GM19238 (cell line): ENCODE measurements around the gene ADAMTS8.

Experiments
- DNase-seq: peaks from one replicate; pipeline ENCODE4 v3.0.0; 2011; ENCODE audit warnings: low spot score; ENCODE audit not compliant: insufficient read length

ADAMTS8 gene

DNA sequence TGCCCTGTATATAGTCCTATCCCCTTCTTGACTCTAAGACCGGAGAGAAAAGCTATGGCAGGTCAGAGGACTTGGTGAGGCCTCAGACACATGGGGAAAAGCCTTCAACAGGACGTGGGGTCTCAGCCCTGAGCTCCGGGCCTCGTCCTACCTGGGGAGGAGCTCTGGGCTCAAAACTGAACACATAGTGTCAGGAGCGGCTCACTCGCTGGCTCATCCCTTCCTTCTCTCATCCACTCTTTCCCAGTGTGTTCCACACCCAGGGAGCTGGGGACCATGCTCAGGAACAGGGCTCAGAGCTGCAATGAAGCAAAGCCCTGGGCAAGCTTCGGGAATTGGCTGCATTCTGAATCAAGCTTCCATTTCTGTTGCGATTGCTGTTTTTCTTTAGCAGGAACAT is 34.5 kb upstream of the ADAMTS8 start:
- DNase-seq, result no peak

DNA sequence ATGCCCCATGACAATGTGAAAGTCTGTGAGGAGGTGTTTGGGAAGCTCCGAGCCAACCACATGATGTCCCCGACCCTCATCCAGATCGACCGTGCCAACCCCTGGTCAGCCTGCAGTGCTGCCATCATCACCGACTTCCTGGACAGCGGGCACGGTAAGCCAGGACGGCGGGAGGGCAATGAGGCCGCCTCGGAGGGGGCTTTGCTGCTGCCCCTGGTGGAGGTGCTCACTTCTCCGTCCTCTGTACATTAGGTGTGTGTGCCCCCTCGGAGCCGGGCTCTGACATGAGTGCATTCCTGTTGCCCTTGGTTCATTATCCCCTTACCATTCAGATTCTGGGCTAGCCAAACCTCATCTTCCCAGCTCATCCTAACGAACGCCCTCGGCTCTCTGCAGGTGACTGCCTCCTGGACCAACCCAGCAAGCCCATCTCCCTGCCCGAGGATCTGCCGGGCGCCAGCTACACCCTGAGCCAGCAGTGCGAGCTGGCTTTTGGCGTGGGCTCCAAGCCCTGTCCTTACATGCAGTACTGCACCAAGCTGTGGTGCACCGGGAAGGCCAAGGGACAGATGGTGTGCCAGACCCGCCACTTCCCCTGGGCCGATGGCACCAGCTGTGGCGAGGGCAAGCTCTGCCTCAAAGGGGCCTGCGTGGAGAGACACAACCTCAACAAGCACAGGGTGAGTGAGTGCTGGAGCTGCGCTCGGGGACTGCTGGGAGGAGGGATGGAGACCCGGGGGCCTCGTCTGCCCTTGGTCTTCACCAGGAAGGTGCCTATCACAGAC is 33.9 kb upstream of the ADAMTS8 start:
- DNase-seq, result no peak

DNA sequence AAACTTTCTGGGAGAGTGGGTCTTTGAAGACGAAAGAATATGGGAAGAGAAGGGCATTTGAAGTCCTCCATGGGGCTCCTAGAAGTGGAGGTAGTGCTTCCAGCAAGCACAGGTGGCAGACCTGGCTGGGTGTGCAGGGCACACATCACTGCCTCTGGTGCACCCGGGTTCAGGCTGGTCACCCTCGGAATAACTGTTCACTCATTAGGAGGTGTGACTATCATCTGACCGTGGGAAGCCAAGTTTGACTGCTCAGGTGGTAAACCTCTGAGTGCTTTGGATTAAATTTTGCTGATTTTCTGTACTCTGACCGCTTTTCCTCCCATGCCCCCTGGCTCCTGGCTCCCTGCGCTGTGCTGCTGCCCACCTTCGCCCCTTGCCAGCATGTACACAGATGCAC is 31.1 kb upstream of the ADAMTS8 start:
- DNase-seq, result no peak

DNA sequence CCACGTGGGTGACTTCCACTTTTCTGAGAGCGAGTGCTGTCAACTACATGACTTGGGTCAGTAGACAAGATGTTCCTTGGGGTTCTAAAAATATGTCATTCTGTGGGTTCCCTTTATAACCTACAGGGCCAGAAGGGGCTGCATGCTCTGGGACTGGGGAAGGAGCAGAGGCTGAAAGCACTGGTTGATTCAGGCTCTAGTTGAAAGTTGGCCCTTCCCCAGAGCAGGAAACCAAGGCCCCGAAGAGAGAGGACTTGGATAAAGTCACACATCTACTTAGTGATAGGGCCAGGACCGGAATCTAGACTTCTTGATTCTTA is 30.0 kb upstream of the ADAMTS8 start:
- DNase-seq, result no peak

DNA sequence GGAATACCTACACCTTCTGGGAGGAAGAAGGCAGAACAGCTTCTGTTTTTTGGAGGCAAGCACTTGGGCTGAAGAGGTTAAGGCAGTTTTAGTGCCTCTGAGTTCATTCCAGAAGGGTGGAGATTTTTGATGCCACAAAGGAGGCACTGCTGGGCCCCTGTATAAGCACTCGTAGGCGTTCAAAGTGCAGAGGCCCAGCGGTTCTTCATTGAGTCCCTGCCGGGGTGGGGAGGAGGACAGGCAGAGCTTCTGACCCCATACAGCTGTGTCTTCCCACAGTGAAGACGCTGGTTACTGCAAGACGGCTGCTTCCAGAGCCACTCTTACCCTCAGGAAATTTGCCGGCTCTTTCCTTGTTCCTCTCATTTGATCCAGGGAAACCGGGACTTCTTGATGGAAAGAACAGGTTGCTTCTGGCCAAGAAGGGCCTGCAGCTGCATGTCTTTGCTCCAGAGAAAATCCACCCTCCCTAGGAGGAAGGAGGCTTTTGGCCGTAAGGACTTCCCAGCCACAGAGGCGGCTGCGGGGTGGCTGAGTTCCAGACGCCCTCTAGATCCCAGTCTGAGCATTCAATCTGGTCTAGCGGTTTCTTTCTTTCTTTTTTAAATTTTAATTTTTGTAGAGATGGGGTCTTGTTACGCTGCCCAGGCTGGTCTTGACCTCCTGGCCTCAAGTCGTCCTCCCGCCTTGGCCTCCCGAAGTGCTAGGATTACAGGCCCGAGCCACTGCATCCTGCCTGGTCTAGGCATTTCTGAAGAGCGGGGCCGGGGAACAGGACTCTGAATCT is 29.4 kb upstream of the ADAMTS8 start:
- no peak for DNase-seq

DNA sequence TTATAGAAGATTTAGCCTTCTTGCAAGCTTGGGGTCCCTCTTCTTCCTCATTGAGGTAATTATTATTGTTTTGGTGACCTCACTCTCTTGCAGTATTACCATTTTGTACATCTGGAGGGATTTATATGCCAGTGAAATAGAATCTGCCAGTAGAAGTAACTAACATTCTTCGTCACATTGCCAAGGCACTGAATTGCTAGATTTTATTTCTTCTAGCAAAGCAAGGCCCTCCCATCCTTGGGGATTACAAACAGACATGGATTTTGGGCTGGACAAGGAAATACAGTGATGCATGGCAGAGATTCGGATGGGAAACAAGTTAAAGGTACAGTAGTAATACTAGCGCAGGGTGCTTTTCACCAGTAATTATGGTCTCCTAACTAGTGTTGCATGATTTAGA is 27.9 kb upstream of the ADAMTS8 start:
- DNase-seq, result no peak

DNA sequence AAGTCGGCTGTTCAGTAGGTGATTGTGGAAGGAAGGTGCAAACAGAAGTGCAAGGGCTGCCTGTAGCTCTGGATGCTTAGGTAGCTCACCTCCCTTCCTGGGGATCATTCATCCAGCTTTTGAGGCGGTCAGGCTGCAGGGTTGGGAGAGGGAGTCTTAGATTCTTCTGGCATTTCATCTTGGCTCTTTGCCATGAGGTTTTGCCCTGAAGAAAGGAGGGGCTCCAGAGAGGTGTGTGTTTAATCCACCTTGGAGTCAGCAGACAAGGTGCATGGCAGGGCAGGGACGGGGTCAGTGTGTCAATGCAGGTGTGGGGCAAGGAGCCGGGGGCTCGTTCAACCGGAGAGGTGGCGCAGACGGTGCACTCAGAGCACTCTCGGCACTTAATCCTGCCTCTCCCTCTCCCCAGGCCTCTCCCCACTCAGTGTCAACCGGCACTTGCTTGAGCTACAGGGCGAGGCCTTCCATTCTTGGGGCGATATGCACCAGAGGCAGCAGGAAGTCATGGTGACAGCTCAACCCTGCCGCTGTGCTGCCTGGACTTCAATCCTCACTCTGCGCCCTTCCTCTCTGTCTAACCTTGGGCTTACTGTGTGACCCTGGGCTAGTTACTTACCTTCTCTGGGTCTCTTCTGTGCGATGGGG is 27.2 kb upstream of the ADAMTS8 start:
- DNase-seq, result no peak

DNA sequence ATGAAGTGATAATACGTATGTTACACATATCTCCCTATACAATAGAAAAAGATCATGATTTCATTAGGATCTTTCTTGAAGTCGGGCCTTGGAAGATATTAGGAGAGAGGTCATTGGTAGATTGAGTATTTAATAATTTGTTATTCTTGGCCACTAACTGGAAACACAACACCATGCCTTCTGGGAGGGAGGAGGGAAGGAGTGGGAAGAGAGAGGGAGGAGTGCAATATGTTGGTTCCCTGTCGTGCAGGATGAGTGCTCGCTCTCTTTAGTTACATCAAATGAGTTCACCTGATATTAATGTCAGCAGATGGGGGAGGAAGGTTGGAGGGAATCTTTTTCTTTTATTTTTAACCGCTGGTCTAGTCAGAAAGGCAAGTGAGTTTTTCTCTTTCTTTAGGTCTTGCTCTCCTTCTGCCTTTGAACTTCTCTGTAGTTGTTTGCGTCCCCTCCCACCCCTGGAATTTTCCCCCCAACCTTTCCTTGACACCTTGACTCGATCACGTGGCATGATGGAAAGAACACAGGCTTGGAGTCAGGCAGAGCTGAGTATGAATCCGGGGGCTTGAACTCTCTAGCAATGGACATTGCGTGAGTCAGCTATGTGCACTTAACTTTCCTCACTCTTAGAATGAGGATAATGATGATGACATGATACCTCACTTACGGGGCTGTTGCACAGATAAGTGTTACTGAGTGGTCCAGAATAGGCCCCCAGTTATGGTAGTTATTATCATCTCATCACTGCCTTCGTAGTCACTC is 26.3 kb upstream of the ADAMTS8 start:
- no peak for DNase-seq

DNA sequence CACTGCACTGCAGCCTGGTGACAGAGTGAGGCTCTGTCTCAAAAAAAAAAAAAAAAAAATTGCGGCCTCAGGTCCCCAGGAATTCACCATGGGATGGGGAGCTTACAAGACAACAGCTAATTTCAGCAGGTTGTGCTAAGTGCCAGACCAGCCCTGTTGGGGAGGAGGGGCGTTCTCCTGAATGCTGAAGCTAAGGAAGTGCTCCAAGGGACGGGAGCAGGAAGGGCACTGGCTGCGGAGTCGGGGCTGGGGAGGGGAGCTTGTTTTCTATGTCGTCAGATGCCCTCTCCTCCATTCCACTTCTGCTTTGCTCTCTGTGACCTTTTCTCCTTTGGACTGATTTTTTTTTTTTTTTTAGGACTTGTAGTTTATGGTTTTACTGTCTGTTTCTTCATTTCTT is 24.5 kb upstream of the ADAMTS8 start:
- no peak for DNase-seq

DNA sequence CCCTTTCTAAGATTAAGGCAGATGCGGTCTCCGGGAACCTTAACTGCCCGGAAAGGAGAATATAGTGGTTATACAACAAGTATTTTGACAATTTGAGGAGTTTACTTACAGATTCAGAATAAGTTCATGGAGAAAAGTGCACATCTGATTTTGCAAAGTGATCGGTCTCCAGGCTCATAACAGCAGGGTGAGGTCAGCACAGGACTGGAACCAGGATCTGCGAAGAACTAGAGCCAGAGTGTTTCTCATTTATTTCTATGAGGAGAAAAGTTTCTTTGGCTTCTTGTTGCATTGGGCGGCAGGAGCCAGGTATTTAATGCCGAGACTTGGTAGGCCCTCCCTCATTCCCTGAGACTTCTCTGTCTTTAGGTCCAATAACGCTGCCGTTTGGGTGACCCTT is 23.8 kb upstream of the ADAMTS8 start:
- DNase-seq, result no peak

DNA sequence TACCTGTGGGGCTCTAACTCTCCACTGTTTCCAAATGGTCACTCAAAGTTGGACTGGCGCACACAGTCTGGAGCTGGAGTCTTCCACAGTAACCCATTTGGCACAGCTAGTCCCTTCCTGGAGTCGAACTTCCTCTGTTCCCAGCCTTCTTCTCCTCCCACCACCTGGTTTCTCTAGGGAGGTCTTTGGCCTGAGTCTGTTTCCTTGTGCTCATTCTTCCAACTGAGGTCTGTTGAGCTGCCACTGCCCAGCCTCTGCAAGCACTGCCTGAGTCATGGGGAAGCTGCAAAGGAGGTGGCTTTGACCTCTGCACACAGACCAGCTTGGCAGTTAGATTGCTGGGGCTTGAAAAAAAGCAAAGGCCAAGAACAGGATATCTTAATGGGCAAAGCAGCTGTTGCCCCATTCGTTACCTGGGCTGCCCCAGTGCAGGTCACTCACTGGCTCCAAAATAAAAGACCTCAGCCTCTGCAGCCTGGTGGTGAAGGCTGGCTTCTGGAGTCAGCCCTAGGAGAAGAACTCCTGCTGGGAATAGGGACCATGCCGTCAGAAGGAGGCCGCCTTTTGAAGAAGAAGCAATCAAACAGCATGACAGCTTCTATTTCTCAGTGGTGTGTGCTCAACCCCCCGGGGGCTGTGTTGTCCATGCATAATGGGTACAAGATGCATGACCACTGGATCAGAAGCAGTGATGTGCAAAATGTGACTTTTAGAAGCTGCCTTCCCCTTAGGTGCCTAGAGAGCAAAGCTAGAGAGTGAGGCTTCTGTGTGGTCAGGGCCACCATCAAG is 23.0 kb upstream of the ADAMTS8 start:
- DNase-seq, result no peak

DNA sequence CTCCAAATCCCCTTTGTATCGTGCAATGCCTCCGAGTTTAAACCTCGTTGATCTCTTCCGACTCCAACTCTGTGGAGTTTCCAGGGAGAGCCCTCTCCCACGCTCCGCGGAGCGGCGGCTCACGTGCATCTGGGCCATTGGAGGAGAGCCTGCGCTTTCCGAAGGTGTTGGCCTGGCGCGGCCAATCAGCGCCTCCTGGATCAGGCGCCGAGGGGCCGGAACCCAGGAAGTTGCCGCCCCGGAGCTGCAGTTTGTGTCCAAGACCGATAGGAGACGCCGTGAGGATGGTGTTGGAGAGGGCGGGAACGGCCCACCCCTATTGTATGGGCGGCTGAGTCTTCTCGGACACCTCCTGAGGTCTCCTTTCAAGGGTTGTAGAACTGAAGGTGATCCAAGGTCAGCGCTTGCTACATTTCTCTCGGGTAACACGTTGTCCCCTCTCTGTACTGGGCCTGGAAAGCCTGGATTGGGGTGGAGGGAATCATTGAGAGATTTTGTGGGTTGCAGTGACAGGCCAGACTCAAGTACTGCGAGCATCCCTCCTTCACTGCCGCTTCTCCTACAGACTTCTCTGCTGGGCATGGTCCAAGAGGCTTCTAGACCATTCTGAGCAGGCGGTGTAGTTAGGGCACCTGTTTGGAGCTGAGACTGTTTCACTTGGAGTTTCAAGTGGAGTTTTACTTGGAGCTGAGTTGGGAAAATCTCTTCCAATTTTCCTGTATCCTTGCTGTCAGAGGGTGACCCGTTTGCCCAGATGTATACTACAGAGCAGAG is 21.8 kb upstream of the ADAMTS8 start:
- DNase-seq, result no peak

DNA sequence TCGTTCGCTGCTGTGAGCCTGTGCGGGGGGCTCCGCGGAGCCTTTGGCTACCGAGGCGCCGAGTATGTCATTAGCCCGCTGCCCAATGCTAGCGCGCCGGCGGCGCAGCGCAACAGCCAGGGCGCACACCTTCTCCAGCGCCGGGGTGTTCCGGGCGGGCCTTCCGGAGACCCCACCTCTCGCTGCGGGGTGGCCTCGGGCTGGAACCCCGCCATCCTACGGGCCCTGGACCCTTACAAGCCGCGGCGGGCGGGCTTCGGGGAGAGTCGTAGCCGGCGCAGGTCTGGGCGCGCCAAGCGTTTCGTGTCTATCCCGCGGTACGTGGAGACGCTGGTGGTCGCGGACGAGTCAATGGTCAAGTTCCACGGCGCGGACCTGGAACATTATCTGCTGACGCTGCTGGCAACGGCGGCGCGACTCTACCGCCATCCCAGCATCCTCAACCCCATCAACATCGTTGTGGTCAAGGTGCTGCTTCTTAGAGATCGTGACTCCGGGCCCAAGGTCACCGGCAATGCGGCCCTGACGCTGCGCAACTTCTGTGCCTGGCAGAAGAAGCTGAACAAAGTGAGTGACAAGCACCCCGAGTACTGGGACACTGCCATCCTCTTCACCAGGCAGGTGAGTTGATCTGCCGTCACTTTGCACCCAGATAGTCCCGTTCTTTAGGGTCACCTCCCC is 21.0 kb upstream of the ADAMTS8 start:
- no peak for DNase-seq

DNA sequence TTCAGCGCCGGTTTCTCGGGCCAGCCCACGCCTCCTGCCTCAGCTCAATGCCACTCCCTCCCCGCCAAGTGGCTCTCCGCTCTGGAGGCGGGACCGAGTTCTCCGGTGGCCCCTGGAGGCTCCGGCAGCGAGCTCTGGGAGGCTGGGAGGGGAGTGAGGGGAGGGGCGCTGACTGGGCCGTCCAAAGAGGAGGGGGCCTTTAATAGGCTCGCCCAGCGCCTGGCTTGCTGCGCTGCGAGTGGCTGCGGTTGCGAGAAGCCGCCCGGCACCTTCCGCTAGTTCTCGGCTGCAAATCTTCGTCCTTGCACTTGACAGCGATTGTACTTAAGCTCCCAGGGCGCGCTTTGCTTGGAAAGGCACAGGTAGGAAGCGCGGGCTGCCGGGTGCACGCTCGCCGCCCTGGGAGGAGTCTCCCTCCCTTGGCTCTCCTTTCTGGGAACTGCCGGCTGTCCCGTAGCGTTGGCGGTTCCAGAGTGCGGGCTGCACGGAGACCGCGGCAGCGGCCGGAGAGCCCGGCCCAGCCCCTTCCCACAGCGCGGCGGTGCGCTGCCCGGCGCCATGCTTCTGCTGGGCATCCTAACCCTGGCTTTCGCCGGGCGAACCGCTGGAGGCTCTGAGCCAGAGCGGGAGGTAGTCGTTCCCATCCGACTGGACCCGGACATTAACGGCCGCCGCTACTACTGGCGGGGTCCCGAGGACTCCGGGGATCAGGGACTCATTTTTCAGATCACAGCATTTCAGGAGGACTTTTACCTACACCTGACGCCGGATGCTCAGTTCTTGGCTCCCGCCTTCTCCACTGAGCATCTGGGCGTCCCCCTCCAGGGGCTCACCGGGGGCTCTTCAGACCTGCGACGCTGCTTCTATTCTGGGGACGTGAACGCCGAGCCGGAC is 20.3 kb upstream of the ADAMTS8 start, which contains the start of gene ADAMTS15:
TSS of gene ADAMTS15 (plus strand) at position 230 of the 894 bp plus-strand sequence. CDS start at position 559, 329 bp downstream.
- DNase-seq, result no peak

DNA sequence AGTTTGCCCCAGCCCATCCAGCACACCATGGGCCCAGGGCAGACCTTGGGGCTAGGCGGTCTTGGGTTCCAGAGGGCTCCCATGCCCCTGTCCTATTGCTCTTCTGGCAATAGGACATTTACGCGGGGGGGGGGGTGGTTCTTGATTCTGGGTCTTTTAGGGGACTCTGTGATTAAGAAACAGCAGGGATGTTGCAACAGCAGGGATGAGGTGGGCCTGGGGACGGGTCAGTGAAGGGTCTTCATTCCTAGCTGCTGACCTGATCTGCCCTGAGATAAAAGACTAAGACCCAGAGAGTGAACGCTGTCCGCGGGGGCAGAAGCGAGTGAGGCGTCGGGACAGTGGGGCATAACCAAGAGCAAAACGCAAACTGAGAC is 19.6 kb upstream of the ADAMTS8 start:
- no peak for DNase-seq

DNA sequence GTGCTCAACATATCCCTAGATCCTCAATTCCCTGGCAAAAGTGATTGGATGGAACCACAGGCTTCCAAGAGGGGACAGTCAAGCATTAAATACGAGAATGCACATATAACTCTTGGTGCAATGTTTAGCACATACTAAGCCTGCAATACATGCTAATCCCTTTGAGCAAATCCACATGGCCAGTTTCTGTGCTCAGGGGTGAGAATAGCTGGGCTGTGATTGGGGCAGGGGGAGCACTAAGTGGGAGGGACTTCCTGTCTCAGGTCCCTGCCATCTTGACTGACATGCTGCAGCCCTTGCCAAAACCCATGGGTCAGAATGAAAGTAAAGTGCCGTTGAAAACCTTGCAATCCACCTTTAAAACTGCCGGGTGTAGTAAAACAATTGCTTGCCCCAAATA is 17.4 kb upstream of the ADAMTS8 start:
- no peak for DNase-seq

DNA sequence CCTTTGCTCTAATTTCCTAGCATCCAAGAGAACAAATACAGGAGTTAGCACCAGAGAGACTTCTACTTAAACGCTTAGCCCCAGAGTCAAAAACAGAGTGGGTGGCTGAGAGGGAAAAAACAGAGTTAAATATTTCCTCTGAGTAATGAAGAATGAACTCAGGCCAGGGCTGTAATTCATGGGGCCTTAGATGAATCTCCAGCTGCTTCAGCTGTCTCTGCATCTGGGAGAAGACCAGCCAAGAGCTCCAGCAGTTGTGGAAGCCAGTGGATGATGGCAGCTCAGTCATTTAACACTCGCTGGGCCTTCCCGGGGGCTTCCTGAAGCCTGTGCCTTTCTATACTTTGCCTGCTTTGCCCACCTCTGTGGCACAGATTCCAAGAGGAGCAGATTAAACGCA is 14.3 kb upstream of the ADAMTS8 start:
- DNase-seq, result no peak

DNA sequence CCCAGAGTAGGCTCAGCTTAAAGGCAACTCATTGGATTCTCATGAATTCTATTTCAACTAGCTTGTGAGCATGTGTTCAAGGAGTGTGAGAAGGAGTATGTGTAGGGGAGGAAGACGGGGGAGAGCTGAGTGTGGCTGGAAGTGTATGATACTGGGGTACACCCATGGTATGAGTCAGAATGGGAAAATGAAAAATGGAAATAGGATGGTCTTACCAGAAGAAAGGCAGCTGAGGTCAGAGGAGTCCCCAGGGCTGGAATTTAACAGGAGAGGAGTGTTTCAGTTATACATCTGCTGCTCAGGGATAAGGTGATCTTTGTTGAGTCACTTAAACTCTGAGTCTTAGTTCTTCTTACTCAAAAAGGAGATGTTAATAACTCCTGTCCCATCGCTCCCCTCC is 13.3 kb upstream of the ADAMTS8 start:
- DNase-seq, result no peak

DNA sequence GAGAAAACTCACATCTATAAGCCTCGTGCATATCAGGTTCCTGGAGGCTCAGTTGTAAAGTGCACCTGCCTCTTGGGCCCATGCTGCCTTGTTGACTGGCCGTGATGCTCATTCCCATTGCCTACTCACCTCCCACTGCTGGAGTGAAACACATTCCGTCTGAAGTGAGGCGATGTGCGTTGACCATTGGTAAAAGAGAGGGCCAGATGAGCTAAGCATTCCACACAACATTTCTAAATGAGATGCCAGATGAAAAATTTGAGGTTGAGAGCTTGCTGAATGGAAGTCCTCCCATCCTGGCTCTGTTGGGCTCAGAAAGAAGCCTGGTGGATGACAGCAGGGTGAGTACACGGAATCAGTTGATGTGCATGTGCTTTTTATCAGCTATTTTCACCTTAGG is 11.5 kb upstream of the ADAMTS8 start:
- no peak for DNase-seq
